KMS-11 (cell line): ENCODE measurements around the gene KSR2.

ENCODE experiments used
- H2AFZ ChIP-seq: fragments of 200-600 bp; sonication (generic); 2 replicates; pipeline ENCODE4 v1.6.1; 2016; ENCODE audit warnings: antibody characterized with exemption, mixed run types, low read depth
- H3K27ac ChIP-seq: fragments of 200-600 bp; sonication (generic); 2 replicates; pipeline ENCODE4 v1.6.1; 2016; ENCODE audit warnings: mild to moderate bottlenecking, mixed run types
- H3K27me3 ChIP-seq: fragments of 200-600 bp; sonication (generic); 2 replicates; pipeline ENCODE4 v1.6.1; 2017; ENCODE audit warnings: mild to moderate bottlenecking, low read depth, mixed run types, moderate library complexity; ENCODE audit not compliant: insufficient read depth
- H3K36me3 ChIP-seq: fragments of 200-600 bp; sonication (generic); 2 replicates; pipeline ENCODE4 v1.6.1; 2017; ENCODE audit warnings: mild to moderate bottlenecking, mixed run types; ENCODE audit not compliant: insufficient read depth
- H3K4me1 ChIP-seq: fragments of 200-600 bp; sonication (generic); 2 replicates; pipeline ENCODE4 v1.6.1; 2016; ENCODE audit warnings: mild to moderate bottlenecking, low read depth, mixed run types; ENCODE audit not compliant: poor library complexity, severe bottlenecking
- H3K4me2 ChIP-seq: fragments of 200-600 bp; sonication (generic); 2 replicates; pipeline ENCODE4 v1.7.0; 2016; ENCODE audit warnings: mild to moderate bottlenecking, mixed run types
- H3K4me3 ChIP-seq: fragments of 200-600 bp; sonication (generic); IDR thresholded peaks from 2 replicates; pipeline ENCODE4 v1.6.1; 2017; ENCODE audit warnings: low read depth, low read length, mixed read lengths; ENCODE audit not compliant: insufficient read depth
- H3K79me2 ChIP-seq: fragments of 200-600 bp; sonication (generic); 2 replicates; pipeline ENCODE4 v1.6.1; 2016; ENCODE audit warnings: low read depth, mixed run types; ENCODE audit not compliant: insufficient read depth
- H3K9ac ChIP-seq: fragments of 200-600 bp; sonication (generic); 2 replicates; pipeline ENCODE4 v1.6.1; 2016; ENCODE audit warnings: mild to moderate bottlenecking, mixed run types
- H4K20me1 ChIP-seq: fragments of 200-600 bp; sonication (generic); 2 replicates; pipeline ENCODE4 v1.6.1; 2016; ENCODE audit warnings: mild to moderate bottlenecking, mixed run types; ENCODE audit not compliant: insufficient read depth
- CTCF ChIP-seq: fragments of 200-600 bp; sonication (generic); conservative IDR thresholded peaks from 2 replicates; pipeline ENCODE4 v1.6.1; 2017; ENCODE audit warnings: low read depth, mild to moderate bottlenecking, antibody characterized with exemption, low read length, moderate library complexity, mixed read lengths

Gene KSR2

GRCh38 chr12:117484901-117485300, 483.9 kb downstream of the KSR2 start:
- Histone ChIP-seq H3K36me3 (no peaks in the 10 kb centered on the region), H4K20me1 (no peaks in the 10 kb centered on the region), H3K27ac (no peak overlapping the region), H3K79me2 (no peaks in the 10 kb centered on the region), H3K4me3 (no peak overlapping the region), H3K27me3 (no peaks in the 10 kb centered on the region), H2AFZ (no peak overlapping the region), H3K9ac (no peak overlapping the region), H3K4me2 (no peak overlapping the region), H3K4me1 (no peaks in the 10 kb centered on the region)
- no peak for TF ChIP-seq CTCF

DNA sequence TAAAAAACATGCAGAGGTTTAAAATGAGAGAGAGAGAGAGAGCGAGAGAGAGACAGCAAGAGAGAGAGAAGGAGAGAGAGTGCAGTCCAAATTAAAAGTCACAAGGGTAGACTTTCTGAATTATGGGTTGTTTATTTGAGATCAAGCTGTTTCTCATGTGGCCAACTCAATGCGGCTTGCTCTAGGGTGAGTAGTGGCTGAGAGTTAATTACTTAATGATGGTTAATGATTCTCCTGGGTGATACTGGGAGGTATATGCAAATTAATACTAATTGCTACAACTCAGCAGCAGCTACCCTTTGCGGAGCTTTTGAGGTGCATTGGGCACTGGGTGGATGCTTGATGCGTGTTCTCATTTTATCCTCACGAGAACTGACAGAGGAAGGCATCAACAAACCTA, 485.3 kb downstream of the KSR2 start:
- Histone ChIP-seq H3K79me2 (no peaks in the 10 kb centered on the region), H3K4me2 (no peak overlapping the region), H2AFZ (no peak overlapping the region), H3K27me3 (no peaks in the 10 kb centered on the region), H3K36me3 (no peaks in the 10 kb centered on the region), H3K4me3 (no peak overlapping the region), H4K20me1 (no peaks in the 10 kb centered on the region), H3K4me1 (no peaks in the 10 kb centered on the region), H3K27ac (no peak overlapping the region), H3K9ac (no peak overlapping the region)
- TF ChIP-seq CTCF = no peak

DNA sequence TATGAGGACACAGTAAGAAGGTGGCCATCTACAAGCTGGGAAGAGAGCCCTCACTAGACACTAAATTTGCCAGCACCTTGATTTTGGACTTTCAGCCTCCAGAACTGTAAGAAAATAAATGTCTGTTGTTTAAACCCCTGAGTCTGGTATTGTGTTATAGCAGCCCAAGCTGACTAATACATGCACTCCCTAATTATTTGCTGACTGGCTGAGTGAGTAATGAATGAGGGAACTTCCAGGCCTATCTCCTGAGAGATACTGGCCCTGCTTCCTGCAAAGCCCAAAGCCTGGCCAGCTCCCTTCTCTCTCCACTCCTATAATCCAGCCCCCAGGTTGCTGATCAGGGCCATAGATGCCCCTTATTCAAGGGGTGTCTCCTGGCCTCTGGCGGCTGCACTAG, 487.3 kb downstream of the KSR2 start:
- Histone ChIP-seq H3K4me2 (no peak overlapping the region), H3K27me3 (no peaks in the 10 kb centered on the region), H3K4me1 (no peaks in the 10 kb centered on the region), H3K36me3 (no peaks in the 10 kb centered on the region), H3K79me2 (no peaks in the 10 kb centered on the region), H2AFZ (no peak overlapping the region), H4K20me1 (no peaks in the 10 kb centered on the region), H3K4me3 (no peak overlapping the region), H3K9ac (no peak overlapping the region), H3K27ac (no peak overlapping the region)
- TF ChIP-seq CTCF = no peak

DNA sequence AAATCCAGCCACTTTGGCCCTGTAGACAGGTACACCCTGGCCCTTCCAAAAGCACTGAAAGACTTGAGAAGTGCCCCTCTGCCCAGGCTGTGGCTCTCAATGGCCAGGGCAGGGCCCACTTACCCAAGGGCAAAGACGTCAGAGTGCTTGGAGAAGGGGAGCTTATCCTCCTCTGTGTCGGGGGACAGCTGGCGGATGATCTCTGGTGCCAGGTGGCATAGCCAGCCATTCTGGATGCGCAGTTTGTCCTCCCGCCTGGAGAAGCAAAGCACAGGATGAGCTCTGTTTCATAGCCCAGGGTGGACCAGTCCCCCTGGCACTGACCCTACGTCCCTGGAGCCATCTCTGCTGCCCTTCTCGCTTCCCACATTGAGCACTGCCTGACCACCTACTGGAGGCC, 492.4 kb downstream of the KSR2 start:
- no peaks in the 10 kb centered on the region for H3K36me3 ChIP-seq

More for the DNA sequence above, 492.4 kb downstream of the KSR2 start:
- Histone ChIP-seq H2AFZ (no peak overlapping the region), H3K27me3 (no peaks in the 10 kb centered on the region), H3K79me2 (no peaks in the 10 kb centered on the region), H3K4me1 (no peaks in the 10 kb centered on the region), H4K20me1 (no peaks in the 10 kb centered on the region), H3K4me3 (no peak overlapping the region), H3K4me2 (no peak overlapping the region), H3K9ac (no peak overlapping the region), H3K27ac (no peak overlapping the region)
- no peak for TF ChIP-seq CTCF
